Measurements from ENCODE around the gene PROCR. TPM values are rescaled to one million over a fixed set of nuclear protein-coding genes. Genes with fewer than 3 reads are reported as not detected.

The PROCR gene
- total and polyA plus RNA-seq, 9 of the 15 experiments (the other 6 are each of a cell fraction or from before 2014, with no cell fraction given): 1.6 to 7.1 (median 4.0) TPM

DNA sequence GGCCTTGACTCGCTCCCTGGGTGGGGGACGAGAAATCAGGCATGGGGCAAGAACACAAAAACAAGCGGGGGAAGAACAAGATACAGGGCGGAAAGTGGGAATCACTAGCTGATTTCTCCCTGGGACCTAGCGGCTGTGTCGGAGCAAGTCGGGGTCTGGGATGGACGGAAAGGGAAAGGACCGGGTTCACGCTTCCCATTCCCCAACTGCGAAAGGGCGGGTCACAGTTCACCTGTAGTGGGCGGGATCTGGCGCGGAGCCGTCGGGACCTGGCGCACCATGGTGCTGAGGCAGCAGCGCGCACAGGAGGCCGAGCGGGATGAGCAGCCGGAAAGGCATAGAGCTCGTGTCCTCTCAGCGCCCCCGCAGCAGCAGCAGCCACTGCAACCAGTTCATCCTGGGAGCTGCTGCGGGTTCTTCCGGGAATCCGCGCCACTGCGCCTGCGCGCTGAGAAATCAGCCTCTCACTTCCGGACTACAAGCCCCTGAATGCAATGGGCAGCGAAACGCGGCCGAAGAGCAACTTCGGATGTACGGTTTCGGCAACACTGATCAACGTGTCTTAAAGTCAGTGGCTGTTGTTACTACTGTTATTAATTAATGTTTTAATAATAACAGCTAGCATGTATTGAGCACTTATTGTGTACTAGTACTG, 24.8 kb upstream of the PROCR start, which contains the start of gene EDEM2 (continued):
- TF ChIP-seq, protein P1, sequence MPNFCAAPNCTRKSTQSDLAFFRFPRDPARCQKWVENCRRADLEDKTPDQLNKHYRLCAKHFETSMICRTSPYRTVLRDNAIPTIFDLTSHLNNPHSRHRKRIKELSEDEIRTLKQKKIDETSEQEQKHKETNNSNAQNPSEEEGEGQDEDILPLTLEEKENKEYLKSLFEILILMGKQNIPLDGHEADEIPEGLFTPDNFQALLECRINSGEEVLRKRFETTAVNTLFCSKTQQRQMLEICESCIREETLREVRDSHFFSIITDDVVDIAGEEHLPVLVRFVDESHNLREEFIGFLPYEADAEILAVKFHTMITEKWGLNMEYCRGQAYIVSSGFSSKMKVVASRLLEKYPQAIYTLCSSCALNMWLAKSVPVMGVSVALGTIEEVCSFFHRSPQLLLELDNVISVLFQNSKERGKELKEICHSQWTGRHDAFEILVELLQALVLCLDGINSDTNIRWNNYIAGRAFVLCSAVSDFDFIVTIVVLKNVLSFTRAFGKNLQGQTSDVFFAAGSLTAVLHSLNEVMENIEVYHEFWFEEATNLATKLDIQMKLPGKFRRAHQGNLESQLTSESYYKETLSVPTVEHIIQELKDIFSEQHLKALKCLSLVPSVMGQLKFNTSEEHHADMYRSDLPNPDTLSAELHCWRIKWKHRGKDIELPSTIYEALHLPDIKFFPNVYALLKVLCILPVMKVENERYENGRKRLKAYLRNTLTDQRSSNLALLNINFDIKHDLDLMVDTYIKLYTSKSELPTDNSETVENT (CRISPR knock-in tag; IDR thresholded peaks at IDR 0.05): peak; percentile 85
- TF ChIP-seq ATF7 (IDR thresholded peaks at IDR 0.05): peak; percentile 49
- TF ChIP-seq ZC3H8 (IDR thresholded peaks at IDR 0.05): peak; percentile 34; the same call in 1 of the 2 replicates
- TF ChIP-seq NCOA1 (IDR thresholded peaks at IDR 0.05; ENCODE audit: low read depth): 0 out of 2 replicates have a peak, but pooled peaks have one; percentile 46
- TF ChIP-seq, protein P2, sequence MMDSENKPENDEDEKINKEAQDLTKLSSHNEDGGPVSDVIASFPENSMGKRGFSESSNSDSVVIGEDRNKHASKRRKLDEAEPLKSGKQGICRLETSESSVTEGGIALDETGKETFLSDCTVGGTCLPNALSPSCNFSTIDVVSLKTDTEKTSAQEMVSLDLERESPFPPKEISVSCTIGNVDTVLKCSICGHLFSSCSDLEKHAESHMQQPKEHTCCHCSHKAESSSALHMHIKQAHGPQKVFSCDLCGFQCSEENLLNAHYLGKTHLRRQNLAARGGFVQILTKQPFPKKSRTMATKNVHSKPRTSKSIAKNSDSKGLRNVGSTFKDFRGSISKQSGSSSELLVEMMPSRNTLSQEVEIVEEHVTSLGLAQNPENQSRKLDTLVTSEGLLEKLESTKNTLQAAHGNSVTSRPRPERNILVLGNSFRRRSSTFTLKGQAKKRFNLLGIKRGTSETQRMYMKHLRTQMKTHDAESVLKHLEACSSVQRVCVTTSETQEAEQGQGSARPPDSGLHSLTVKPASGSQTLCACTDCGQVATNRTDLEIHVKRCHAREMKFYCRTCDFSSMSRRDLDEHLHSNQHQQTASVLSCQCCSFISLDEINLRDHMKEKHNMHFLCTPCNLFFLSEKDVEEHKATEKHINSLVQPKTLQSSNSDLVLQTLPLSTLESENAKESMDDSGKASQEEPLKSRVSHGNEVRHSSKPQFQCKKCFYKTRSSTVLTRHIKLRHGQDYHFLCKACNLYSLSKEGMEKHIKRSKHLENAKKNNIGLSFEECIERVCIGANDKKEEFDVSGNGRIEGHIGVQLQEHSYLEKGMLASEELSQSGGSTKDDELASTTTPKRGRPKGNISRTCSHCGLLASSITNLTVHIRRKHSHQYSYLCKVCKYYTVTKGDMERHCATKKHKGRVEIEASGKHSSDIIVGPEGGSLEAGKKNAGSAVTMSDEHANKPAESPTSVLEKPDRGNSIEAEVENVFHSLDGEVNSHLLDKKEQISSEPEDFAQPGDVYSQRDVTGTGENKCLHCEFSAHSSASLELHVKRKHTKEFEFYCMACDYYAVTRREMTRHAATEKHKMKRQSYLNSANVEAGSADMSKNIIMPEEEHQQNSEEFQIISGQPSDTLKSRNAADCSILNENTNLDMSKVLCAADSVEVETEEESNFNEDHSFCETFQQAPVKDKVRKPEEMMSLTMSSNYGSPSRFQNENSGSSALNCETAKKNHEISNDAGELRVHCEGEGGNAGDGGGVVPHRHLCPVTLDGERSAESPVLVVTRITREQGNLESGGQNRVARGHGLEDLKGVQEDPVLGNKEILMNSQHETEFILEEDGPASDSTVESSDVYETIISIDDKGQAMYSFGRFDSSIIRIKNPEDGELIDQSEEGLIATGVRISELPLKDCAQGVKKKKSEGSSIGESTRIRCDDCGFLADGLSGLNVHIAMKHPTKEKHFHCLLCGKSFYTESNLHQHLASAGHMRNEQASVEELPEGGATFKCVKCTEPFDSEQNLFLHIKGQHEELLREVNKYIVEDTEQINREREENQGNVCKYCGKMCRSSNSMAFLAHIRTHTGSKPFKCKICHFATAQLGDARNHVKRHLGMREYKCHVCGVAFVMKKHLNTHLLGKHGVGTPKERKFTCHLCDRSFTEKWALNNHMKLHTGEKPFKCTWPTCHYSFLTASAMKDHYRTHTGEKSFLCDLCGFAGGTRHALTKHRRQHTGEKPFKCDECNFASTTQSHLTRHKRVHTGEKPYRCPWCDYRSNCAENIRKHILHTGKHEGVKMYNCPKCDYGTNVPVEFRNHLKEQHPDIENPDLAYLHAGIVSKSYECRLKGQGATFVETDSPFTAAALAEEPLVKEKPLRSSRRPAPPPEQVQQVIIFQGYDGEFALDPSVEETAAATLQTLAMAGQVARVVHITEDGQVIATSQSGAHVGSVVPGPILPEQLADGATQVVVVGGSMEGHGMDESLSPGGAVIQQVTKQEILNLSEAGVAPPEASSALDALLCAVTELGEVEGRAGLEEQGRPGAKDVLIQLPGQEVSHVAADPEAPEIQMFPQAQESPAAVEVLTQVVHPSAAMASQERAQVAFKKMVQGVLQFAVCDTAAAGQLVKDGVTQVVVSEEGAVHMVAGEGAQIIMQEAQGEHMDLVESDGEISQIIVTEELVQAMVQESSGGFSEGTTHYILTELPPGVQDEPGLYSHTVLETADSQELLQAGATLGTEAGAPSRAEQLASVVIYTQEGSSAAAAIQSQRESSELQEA (IDR thresholded peaks at IDR 0.05; ENCODE audit: low read depth): 0 out of 2 replicates have a peak, but pooled peaks have one; percentile 22
- TF ChIP-seq, protein P3, sequence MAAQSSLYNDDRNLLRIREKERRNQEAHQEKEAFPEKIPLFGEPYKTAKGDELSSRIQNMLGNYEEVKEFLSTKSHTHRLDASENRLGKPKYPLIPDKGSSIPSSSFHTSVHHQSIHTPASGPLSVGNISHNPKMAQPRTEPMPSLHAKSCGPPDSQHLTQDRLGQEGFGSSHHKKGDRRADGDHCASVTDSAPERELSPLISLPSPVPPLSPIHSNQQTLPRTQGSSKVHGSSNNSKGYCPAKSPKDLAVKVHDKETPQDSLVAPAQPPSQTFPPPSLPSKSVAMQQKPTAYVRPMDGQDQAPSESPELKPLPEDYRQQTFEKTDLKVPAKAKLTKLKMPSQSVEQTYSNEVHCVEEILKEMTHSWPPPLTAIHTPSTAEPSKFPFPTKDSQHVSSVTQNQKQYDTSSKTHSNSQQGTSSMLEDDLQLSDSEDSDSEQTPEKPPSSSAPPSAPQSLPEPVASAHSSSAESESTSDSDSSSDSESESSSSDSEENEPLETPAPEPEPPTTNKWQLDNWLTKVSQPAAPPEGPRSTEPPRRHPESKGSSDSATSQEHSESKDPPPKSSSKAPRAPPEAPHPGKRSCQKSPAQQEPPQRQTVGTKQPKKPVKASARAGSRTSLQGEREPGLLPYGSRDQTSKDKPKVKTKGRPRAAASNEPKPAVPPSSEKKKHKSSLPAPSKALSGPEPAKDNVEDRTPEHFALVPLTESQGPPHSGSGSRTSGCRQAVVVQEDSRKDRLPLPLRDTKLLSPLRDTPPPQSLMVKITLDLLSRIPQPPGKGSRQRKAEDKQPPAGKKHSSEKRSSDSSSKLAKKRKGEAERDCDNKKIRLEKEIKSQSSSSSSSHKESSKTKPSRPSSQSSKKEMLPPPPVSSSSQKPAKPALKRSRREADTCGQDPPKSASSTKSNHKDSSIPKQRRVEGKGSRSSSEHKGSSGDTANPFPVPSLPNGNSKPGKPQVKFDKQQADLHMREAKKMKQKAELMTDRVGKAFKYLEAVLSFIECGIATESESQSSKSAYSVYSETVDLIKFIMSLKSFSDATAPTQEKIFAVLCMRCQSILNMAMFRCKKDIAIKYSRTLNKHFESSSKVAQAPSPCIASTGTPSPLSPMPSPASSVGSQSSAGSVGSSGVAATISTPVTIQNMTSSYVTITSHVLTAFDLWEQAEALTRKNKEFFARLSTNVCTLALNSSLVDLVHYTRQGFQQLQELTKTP (IDR thresholded peaks at IDR 0.05; ENCODE audit: low read depth in 1 of 2, partially characterized antibody in 2 of 2): peak in 1 of 2 experiments; percentile 70
- TF ChIP-seq ERF (CRISPR knock-in tag; IDR thresholded peaks at IDR 0.05): 0 out of 2 replicates have a peak, but pooled peaks have one; percentile 40
- peak; percentile 93 for TF ChIP-seq POLR2G (IDR thresholded peaks at IDR 0.05; ENCODE audit: low read depth, low read length)
- no peak for TF ChIP-seq SMAD3 (CRISPR knock-in tag; conservative IDR thresholded peaks at IDR 0.05)
- peak; percentile 100 for TF ChIP-seq ELF1 (tag; IDR thresholded peaks at IDR 0.05)
- TF ChIP-seq SIN3B (IDR thresholded peaks at IDR 0.05; ENCODE audit: low read depth): 0 out of 2 replicates have a peak, but pooled peaks have one; percentile 14
- peak; percentile 61; the same call in 1 of the 2 replicates for TF ChIP-seq ZNF282 (CRISPR knock-in tag; IDR thresholded peaks at IDR 0.05)
- TF ChIP-seq SAP30 (IDR thresholded peaks at IDR 0.05; ENCODE audit: borderline replicate concordance, insufficient read depth, low read depth, low read length, poor library complexity, severe bottlenecking): peak; percentile 59
